Cardiac fibroblast (primary cell): ENCODE results near the gene AHSG.

Experiments
- DNase-seq, 2 donors: peaks; one replicate each; pipeline versions ENCODE4 v3.0.0 to v3.0.0-alpha.2; 2010; ENCODE audit warnings: low read depth in 2 of 2
- H3K4me3 ChIP-seq, 2 donors: replicated peaks in 1 of 2; 1 replicate in 1 of 2; 2 replicates in 1 of 2; pipeline ENCODE4 v1.5.1; 2011; ENCODE audit warnings: low read depth in 2 of 2, low read length in 2 of 2, mild to moderate bottlenecking in 2 of 2, moderate library complexity in 1 of 2
- TF ChIP-seq, protein P1 (sequence below): IDR thresholded peaks from one replicate; pipeline ENCODE4 v1.5.1; 2011; ENCODE audit warnings: low read depth, mild to moderate bottlenecking, low read length, inconsistent platforms

Gene AHSG

DNA sequence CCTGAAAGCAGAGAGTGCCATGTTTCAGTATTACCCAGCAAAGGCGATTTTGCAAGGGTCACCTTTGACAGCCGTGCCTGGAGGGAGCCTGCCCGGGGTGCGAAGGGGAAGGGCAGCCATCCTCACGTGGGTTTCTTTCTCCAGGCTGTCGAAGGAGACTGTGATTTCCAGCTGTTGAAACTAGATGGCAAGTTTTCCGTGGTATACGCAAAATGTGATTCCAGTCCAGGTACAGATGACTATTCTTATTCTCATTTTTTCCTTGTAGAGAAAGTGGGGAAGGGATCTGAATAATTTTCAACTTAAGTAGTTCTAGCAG lies 3.4 kb downstream of the AHSG start:
- DNase-seq = no peak
- H3K4me3 ChIP-seq = no peak overlapping the region
- TF ChIP-seq, protein P1, sequence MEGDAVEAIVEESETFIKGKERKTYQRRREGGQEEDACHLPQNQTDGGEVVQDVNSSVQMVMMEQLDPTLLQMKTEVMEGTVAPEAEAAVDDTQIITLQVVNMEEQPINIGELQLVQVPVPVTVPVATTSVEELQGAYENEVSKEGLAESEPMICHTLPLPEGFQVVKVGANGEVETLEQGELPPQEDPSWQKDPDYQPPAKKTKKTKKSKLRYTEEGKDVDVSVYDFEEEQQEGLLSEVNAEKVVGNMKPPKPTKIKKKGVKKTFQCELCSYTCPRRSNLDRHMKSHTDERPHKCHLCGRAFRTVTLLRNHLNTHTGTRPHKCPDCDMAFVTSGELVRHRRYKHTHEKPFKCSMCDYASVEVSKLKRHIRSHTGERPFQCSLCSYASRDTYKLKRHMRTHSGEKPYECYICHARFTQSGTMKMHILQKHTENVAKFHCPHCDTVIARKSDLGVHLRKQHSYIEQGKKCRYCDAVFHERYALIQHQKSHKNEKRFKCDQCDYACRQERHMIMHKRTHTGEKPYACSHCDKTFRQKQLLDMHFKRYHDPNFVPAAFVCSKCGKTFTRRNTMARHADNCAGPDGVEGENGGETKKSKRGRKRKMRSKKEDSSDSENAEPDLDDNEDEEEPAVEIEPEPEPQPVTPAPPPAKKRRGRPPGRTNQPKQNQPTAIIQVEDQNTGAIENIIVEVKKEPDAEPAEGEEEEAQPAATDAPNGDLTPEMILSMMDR = no peak

DNA sequence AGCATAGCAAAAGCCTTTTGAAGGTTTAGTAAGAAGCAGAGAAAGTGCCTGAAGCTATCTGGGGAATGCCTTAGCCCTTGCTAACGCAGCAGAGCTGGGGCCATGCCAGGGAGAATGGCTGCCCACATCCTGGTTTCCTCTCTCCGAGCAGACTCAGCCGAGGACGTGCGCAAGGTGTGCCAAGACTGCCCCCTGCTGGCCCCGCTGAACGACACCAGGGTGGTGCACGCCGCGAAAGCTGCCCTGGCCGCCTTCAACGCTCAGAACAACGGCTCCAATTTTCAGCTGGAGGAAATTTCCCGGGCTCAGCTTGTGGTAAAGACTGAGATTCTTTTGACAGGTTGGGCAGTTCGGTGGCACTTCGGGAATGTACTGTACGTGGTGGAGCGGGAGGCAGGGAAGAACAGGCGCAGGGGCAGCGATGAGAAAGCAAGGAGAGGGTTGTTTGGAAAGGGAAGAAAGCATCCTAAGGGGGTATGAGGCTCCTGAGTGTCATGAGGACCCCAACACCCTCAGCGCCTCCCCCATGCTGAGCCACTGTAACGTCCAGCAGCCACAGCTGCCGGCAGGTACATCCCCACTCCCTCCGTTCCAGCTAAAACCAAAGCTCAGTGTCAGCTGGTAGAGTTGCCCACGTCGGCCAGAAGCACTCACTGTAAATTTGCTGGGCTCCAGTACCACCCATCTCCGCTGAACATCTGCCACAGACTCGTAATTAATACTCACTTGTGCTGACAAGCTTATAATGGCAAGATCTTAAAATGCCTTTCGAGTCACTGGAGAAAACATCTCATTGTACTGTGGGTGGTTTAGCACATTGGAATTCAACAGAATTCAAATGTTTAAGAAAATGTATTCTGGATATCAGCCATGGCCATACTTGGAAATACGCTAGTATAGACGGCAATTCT lies 4.4 kb downstream of the AHSG start:
- no peak overlapping the region for H3K4me3 ChIP-seq
- DNase-seq = peak; percentile 97 to 98
- TF ChIP-seq, protein P1 = peak; percentile 96

DNA sequence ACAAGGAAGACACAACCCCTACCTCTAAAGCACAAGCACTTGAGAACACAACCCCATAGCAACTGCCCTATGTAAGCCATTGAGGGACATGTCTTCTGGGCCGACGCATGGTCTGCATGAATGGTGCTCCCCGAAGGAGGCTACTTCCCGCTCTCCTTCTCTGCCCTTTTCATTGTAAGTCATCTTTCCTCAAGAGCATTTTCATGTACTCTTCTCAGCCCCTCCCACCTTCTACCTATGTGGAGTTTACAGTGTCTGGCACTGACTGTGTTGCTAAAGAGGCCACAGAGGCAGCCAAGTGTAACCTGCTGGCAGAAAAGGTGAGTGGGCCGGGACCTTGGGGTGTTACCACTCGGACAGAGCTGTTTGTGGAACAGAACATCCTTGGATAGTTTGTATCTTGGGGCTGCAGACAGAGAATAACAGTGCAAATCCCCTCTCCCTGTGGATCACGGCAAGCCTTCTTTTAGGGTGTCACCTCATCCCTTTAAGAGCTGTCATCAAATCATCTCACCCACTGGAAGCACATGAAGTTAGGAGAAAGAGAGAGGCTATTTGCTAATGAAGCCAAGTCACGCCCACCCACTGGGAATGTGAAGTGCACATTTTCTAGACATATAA lies 5.6 kb downstream of the AHSG start:
- TF ChIP-seq, protein P1 = no peak
- H3K4me3 ChIP-seq = no peak overlapping the region
- no peak for DNase-seq

DNA sequence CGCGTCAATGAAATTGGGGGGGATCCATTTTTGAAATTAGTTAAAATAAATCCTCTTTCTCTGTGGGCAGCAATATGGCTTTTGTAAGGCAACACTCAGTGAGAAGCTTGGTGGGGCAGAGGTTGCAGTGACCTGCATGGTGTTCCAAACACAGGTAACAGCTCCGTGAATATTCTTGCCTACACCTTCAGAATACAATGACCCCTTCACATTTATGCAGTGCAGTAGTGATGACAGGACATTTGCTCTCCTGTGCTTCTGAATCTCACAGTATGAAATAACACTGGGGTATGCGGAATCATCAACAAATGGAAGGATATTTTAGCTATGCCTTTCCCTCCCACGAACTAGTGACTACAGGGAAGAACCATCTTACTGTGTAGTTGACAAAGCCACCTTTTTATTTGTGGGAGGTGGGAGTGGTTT lies 6.9 kb downstream of the AHSG start:
- H3K4me3 ChIP-seq = no peak overlapping the region
- TF ChIP-seq, protein P1 = no peak
- DNase-seq = no peak

DNA sequence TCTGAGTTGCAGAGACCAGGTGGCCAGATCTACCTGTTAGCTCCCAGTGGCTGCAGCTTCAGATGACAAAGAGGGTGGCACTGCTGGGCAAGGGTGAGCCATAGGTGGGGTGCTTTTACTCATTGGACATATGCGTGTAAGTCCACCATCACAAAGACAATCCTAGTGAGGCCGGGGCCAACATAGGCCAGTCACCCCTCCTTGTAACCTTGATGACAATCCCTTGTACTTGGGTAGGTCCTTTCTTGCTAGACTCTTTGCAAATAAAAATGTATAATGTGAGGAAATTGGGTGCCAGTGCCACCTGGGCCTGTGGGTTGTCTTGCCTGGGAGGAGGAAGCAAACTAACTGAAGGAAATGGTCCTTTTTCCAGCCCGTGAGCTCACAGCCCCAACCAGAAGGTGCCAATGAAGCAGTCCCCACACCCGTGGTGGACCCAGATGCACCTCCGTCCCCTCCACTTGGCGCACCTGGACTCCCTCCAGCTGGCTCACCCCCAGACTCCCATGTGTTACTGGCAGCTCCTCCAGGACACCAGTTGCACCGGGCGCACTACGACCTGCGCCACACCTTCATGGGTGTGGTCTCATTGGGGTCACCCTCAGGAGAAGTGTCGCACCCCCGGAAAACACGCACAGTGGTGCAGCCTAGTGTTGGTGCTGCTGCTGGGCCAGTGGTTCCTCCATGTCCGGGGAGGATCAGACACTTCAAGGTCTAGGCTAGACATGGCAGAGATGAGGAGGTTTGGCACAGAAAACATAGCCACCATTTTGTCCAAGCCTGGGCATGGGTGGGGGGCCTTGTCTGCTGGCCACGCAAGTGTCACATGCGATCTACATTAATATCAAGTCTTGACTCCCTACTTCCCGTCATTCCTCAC lies 7.6 kb downstream of the AHSG start:
- no peak for DNase-seq
- no peak overlapping the region for H3K4me3 ChIP-seq
- TF ChIP-seq, protein P1 = no peak

DNA sequence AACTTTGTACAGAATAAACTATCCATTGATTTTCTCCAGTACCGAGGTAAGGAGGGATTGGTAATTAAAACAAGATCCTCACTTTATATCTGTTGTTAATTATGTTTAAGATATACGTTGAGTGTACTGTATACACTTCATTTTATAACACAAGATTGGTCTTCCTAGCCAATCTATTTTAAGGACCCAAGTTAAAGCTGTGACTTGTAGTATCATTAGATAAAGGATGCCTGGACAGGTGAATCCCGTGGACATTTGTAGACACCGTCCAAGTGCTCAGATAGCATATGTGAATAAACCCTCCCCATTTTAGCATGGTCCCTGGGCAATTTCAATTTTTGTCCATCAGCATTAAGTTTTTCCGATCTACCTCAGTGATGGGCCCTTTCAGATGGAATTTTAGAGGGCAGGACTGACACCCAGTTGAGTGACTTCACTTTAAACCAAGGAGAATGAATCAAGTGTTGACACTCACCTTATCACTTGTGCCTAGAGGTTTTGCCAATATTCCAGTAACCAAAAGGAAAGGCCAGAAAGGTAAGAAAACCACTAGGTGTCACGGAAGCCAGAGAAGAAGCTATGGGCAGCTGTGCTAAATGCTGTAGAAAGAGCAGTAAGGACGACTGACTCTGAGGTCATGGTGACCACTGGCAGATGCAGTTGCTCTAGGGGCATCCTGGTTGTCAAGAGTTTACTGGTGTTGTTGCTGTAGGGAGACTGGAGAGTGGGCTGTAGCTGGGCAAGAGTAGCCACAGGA lies 9.2 kb downstream of the AHSG start:
- TF ChIP-seq, protein P1 = no peak
- no peak overlapping the region for H3K4me3 ChIP-seq
- DNase-seq = no peak
